ENCODE data around the gene RYR1.

DNA sequence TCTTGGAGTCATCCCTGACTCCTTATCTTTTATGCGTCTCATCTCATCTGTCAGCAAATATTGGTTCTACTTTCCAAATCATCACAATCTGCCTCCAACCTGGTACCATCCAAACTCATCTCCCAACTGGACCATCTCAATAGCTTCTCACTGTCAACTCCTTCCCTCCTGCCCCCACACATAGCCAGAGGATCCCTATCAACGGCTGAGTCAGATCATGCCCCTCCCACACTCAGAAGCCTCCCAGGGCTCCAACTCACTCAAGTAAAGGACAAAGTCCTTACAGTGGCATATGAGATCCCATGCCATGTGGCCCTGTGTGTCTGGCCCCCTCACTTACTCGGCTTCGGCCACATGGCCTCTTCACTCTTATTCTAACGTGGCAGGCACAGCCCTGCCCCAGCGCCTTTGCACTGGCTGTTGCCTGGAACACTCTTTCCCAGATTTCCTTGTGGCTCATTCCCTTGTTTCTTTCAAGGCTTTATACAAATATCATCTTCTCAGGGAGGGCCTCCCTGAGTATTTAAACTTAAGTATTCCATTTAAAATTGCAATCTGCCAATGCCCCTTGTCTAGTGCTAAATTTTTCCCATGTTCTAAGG, 40.7 kb upstream of the RYR1 start:
- no peak for TF ChIP-seq CTCF (IDR thresholded peaks at IDR 0.05)
- TF ChIP-seq POLR2A (IDR thresholded peaks at IDR 0.05), result no peak

Data from thyroid gland (tissue), 4 donors.